BLaER1 treated with 17β-estradiol and CSF1 and Interleukin-3, amounts not matched to agents 10 nM and 100 nM (cell line): Measurements from ENCODE around the gene MS4A7.
A peak's percentile ranks its signal among the peaks of the same experiment; 100 is the strongest.

ENCODE experiments used
- H3K27ac ChIP-seq, 11 experiments: shearing (Covaris generic); formaldehyde crosslinking; 2 replicates each; pipeline ENCODE4 v1.8.1; 2022
- H3K27me3 ChIP-seq, 11 experiments: shearing (Covaris generic); formaldehyde crosslinking; 2 replicates each; pipeline ENCODE4 v1.8.1; 2022
- H3K36me3 ChIP-seq, 11 experiments: shearing (Covaris generic); formaldehyde crosslinking; 2 replicates each; pipeline ENCODE4 v1.8.1; 2022
- H3K4me1 ChIP-seq, 10 experiments: shearing (Covaris generic); formaldehyde crosslinking; 2 replicates each; pipeline ENCODE4 v1.8.1; 2022
- H3K4me2 ChIP-seq, 11 experiments: shearing (Covaris generic); formaldehyde crosslinking; 2 replicates each; pipeline ENCODE4 v1.8.1; 2022
- H3K4me3 ChIP-seq, 10 experiments: shearing (Covaris generic); formaldehyde crosslinking; 2 replicates each; pipeline ENCODE4 v1.8.1; 2022
- H3K9ac ChIP-seq, 11 experiments: shearing (Covaris generic); formaldehyde crosslinking; 2 replicates each; pipeline ENCODE4 v1.8.1; 2022
- H3K9me3 ChIP-seq, 11 experiments: shearing (Covaris generic); formaldehyde crosslinking; replicated peaks in 1 of 11; 2 replicates each; pipeline ENCODE4 v1.8.1; 2022
- H4K20me1 ChIP-seq, 11 experiments: shearing (Covaris generic); formaldehyde crosslinking; 2 replicates each; pipeline ENCODE4 v1.8.1; 2022
- Cebpa-rat ChIP-seq, 11 experiments: shearing (Covaris generic); IDR thresholded peaks; 2 replicates each; pipeline ENCODE4 v1.8.1; 2022

MS4A7 gene, protein sequence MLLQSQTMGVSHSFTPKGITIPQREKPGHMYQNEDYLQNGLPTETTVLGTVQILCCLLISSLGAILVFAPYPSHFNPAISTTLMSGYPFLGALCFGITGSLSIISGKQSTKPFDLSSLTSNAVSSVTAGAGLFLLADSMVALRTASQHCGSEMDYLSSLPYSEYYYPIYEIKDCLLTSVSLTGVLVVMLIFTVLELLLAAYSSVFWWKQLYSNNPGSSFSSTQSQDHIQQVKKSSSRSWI

DNA sequence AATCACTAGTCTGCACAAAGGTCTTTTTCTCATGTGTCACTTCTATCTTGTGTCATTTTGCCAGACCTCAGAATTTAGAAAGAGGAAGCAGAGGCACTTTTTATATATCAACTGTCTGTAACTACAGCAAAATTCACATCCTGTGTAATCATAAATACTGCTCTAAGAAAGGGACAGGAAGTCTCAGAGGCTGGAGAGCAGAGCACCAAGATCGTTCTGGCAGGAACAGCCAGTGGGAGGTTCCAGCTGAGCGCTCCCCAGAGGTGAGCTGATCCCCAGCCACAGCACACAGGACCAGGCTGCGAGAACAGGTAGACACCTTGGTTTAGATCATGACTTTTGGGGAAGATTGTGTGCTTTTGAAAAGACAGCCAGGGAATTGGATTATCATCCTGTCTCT, at the start of gene MS4A7:
MS4A7 (plus strand) TSS at position 179 of the 400 bp plus-strand sequence. CDS start 4,610 bp downstream, outside the sequence.
- Histone ChIP-seq H3K36me3 (peaks cover 0 to 48% (median 0%) of the 10 kb centered on the region in 11 experiments; a peak in 6 of 22 replicates), H4K20me1 (peaks cover 0 to 8% (median 0%) of the 10 kb centered on the region in 11 experiments; a peak in 1 of 22 replicates), H3K9me3 (peaks cover 11 to 68% (median 62%) of the 10 kb centered on the region in 11 experiments; a peak in 21 of 22 replicates), H3K27me3 (no peaks in the 10 kb centered on the region), H3K4me2 (peak within 1 kb of the TSS; percentile 79 to 97 (median 86)), H3K9ac (peak within 1 kb of the TSS; percentile 68 to 98 (median 75)), H3K4me3 (peak within 1 kb of the TSS; percentile 24 to 75 (median 46); a peak in 14 of 20 replicates), H3K4me1 (peaks cover 40 to 69% (median 45%) of the 10 kb centered on the region in 10 experiments), H3K27ac (peak within 1 kb of the TSS; percentile 88 to 99 (median 94))
- TF ChIP-seq Cebpa-rat (IDR thresholded peaks at IDR 0.05), result no peak

DNA sequence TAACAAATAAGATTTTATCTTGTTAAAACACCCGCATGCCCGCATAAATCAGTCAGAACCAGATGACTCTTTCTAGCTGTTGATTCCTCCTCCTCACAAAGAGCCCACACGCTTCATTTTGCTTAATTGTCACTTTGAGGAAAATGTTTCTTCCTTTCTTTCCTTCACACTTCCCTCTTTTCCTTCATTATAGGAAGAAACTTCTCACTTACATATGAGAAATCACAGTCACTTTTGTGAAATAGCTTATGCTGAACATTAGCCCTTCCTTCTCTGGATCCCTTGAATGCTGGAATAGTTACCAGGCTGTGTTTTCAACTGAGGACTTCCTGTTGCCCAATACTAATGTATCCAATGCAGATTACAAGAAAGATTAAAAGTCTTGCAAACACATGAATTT, 45.5 kb upstream of the MS4A7 start:
- H3K36me3 ChIP-seq, result no peaks in the 10 kb centered on the region
- H3K4me1 ChIP-seq, result peaks cover 12 to 71% (median 19%) of the 10 kb centered on the region in 10 experiments; a peak in 19 of 20 replicates
- peak overlapping the region in 5 of 11 experiments; percentile 6 to 84 (median 56); a peak in 9 of 22 replicates for H3K4me2 ChIP-seq
- H3K27ac ChIP-seq, result peak overlapping the region in 3 of 11 experiments; percentile 66 to 91 (median 87); a peak in 6 of 22 replicates
- peak overlapping the region in 3 of 11 experiments; percentile 14 to 74 (median 62); a peak in 3 of 22 replicates for H3K9ac ChIP-seq
- H3K27me3 ChIP-seq, result no peaks in the 10 kb centered on the region
- H4K20me1 ChIP-seq, result no peaks in the 10 kb centered on the region
- no peak overlapping the region for H3K4me3 ChIP-seq
- peaks cover 12 to 27% (median 16%) of the 10 kb centered on the region in 11 experiments for H3K9me3 ChIP-seq
- TF ChIP-seq Cebpa-rat (IDR thresholded peaks at IDR 0.05), result no peak

DNA sequence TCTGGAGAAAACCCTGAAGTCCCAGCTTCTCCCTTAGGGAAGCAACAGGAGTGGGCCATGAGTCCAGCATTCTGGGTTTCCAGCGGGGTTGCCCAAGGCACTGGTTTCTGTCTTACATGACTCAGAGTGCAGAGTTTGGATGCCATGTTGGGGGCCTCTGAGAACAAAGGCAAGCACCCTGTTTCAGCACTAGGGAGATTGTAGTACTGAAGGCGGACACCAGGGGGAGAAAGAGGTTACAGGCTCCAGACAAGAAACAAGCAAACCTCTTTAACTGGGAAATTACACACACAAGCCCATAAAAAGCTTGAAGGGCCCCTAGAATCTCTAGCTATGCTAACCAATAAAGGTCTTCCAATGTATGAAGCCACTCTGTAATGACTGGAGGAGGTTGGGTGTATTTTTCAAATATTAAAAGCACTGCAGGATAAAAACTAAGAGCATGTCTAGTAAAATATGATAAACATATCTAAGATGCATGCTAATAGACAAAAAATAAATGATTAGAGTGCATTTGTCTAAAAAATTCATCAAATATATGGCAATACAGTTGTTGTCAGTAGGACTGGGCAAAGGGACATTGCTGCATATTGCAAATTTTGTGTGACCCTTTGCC, 44.2 kb upstream of the MS4A7 start:
- Histone ChIP-seq H3K4me3 (no peak overlapping the region), H3K9ac (peak overlapping the region in 2 of 11 experiments; percentile 62 to 74; a peak in 4 of 22 replicates), H3K27ac (peak overlapping the region in 3 of 11 experiments; percentile 66 to 91 (median 87); a peak in 6 of 22 replicates), H4K20me1 (no peaks in the 10 kb centered on the region), H3K4me1 (peaks cover 12 to 76% (median 19%) of the 10 kb centered on the region in 10 experiments; a peak in 19 of 20 replicates), H3K9me3 (peaks cover 12 to 23% (median 14%) of the 10 kb centered on the region in 11 experiments; a peak in 21 of 22 replicates), H3K4me2 (peak overlapping the region in 3 of 11 experiments; percentile 56 to 84 (median 74); a peak in 6 of 22 replicates), H3K27me3 (no peaks in the 10 kb centered on the region), H3K36me3 (no peaks in the 10 kb centered on the region)
- TF ChIP-seq Cebpa-rat (IDR thresholded peaks at IDR 0.05), result no peak

DNA sequence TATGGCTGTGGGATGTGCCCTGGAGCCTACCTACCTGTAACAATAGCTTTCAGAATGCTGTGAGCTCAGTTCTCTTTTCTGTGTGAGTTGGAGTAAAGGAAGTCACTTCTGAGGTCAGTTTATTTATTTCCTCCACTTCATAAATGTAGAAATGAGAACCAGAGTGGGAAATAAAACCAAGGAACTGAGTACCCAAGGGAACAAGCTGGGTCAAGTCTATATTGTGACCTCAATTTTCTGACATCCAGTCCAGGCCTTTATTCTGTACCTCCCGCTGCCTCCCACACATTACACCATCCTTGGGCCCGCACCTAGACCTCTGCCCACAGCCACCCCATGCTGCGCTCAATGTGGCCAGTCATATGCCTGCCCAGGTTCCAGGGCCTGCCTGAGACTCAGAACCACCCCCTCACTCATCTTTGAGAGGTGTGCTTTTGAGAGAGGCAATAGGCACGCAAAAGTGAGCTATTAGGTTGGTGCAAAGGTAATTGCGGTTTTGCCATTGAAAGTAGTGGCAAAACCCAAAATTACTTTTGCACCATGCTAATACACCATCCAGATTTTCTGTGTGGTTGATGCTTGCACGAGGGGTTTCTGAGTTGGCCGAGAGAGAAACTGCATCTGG, 41.5 kb upstream of the MS4A7 start:
- no peaks in the 10 kb centered on the region for H3K36me3 ChIP-seq

DNA sequence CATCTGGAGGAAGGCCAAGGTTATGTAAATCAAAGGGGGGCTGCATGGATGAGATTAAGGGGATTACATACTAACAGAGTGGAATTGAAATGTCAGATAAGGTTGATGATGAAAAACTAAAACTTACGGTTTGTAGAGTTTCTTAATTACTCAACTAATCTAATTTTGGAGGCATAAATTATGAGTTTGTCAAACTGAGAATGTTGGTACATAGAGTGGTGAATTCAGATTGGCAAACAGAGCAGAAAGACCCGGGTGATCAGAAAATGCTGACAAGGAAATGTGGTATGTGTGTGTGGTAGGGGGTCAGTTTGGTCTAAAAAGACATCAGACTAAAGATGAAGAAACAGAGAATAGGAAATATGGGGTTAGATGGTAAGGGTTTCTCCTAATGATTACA, 40.3 kb upstream of the MS4A7 start:
- no peak for TF ChIP-seq Cebpa-rat (IDR thresholded peaks at IDR 0.05)
- peak overlapping the region in 3 of 11 experiments; percentile 74 to 84 (median 75); a peak in 3 of 22 replicates for H3K4me2 ChIP-seq
- H3K27me3 ChIP-seq, result no peaks in the 10 kb centered on the region
- H3K9ac ChIP-seq, result no peak overlapping the region
- H3K27ac ChIP-seq, result no peak overlapping the region
- no peaks in the 10 kb centered on the region for H3K36me3 ChIP-seq
- H4K20me1 ChIP-seq, result no peaks in the 10 kb centered on the region
- H3K4me1 ChIP-seq, result peaks cover 12 to 82% (median 17%) of the 10 kb centered on the region in 10 experiments; a peak in 19 of 20 replicates
- H3K4me3 ChIP-seq, result no peak overlapping the region
- peaks cover 0 to 10% (median 0%) of the 10 kb centered on the region in 11 experiments; a peak in 2 of 22 replicates for H3K9me3 ChIP-seq

More for the DNA sequence above, 41.5 kb upstream of the MS4A7 start:
- Histone ChIP-seq H3K9ac (no peak overlapping the region), H4K20me1 (no peaks in the 10 kb centered on the region), H3K4me2 (peak overlapping the region; percentile 34 to 84 (median 57)), H3K4me3 (no peak overlapping the region), H3K4me1 (peaks cover 12 to 87% (median 19%) of the 10 kb centered on the region in 10 experiments; a peak in 19 of 20 replicates), H3K27ac (peak overlapping the region in 1 of 11 experiments; percentile 19; a peak in 3 of 22 replicates), H3K9me3 (0 out of 22 replicates have a peak, but pooled peaks cover 0 to 6% (median 0%) of the 10 kb centered on the region in 11 experiments), H3K27me3 (no peaks in the 10 kb centered on the region)
- no peak for TF ChIP-seq Cebpa-rat (IDR thresholded peaks at IDR 0.05)

DNA sequence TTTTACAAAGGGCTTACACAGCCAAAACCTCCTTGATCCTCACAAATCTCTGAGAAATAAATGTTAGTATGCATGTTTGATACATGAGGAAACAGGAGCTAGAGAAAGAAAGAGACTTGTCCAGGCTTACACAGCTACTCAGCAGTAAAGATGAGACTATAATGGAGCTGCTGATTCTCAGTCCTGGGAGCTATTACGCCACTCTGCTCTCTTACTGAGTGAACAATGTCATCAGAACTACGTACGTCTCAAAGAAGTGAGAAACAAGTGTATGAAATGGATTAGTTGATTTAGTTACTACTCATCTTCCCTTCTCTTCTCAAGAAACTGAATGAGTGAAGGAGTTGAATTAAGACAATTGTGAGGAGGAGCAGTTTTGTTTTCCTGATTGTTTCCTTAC, 39.0 kb upstream of the MS4A7 start:
- Histone ChIP-seq H4K20me1 (no peaks in the 10 kb centered on the region), H3K27me3 (no peaks in the 10 kb centered on the region), H3K4me1 (peaks cover 12 to 79% (median 15%) of the 10 kb centered on the region in 10 experiments; a peak in 19 of 20 replicates), H3K27ac (no peak overlapping the region), H3K9me3 (peaks cover 0 to 10% (median 0%) of the 10 kb centered on the region in 11 experiments; a peak in 2 of 22 replicates), H3K4me3 (no peak overlapping the region), H3K4me2 (peak overlapping the region in 2 of 11 experiments; percentile 34 to 60; a peak in 4 of 22 replicates), H3K36me3 (no peaks in the 10 kb centered on the region), H3K9ac (no peak overlapping the region)
- no peak for TF ChIP-seq Cebpa-rat (IDR thresholded peaks at IDR 0.05)

DNA sequence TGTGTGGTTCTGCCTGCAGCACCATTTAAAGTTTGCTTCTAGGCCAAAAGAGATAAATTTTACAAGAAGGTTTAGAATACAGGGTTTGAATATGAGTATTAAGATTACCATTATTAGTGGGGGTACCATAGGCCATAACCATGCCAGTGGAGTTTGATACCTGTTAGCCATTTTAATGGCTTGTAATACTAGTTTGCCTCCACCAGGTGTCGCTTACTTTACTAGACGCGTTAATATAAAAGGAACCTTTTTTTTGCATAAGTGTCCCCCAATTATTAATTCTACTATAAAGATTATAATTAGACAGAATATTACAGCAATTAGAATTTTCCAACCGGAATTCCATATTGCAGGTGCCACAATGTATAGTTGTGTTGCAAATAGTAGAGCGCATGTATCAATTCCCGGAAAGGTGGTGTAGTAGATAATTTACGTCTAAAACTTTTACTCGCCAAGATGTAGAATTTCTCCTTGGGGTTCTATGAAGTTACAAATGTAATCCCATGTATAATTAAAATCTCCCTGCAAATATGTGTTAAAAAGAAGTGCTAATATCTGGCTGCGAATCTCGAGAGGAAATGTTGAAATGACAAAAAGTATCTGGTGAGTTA, 35.1 kb upstream of the MS4A7 start:
- Histone ChIP-seq H3K4me3 (no peak overlapping the region), H3K9ac (no peak overlapping the region), H4K20me1 (no peaks in the 10 kb centered on the region), H3K36me3 (no peaks in the 10 kb centered on the region), H3K27ac (no peak overlapping the region), H3K27me3 (no peaks in the 10 kb centered on the region), H3K4me2 (peak overlapping the region in 1 of 11 experiments; percentile 85; a peak in 1 of 22 replicates), H3K4me1 (peaks cover 0 to 79% (median 0%) of the 10 kb centered on the region in 10 experiments; a peak in 4 of 20 replicates), H3K9me3 (peaks cover 0 to 6% (median 0%) of the 10 kb centered on the region in 11 experiments; a peak in 2 of 22 replicates)
- TF ChIP-seq Cebpa-rat (IDR thresholded peaks at IDR 0.05), result no peak

DNA sequence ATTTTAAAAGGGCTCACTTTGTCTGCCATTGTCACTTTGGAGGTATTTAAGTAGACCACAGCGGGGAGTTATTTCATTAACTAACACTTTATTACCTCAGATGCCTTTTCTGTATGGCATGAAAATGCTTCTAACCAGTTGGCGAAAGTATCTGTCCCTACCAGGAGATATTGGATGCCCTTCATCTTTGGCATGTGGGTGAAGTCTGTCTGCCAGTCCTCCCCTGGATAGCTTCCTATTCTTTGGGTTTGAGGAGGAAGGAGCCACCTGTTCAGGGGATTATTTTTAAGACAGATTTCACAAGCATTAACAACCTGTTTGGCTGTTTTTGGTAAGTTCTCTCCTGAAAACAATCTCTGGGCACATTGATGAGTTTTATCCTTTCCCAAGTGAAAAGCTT, 34.2 kb upstream of the MS4A7 start:
- Histone ChIP-seq H3K4me2 (peak overlapping the region in 2 of 11 experiments; percentile 69 to 85; a peak in 4 of 22 replicates), H4K20me1 (no peaks in the 10 kb centered on the region), H3K27ac (no peak overlapping the region), H3K36me3 (no peaks in the 10 kb centered on the region), H3K4me1 (peaks cover 0 to 83% (median 0%) of the 10 kb centered on the region in 10 experiments; a peak in 6 of 20 replicates), H3K9me3 (peaks cover 0 to 6% (median 0%) of the 10 kb centered on the region in 11 experiments; a peak in 2 of 22 replicates), H3K27me3 (no peaks in the 10 kb centered on the region), H3K9ac (no peak overlapping the region), H3K4me3 (no peak overlapping the region)
- TF ChIP-seq Cebpa-rat (IDR thresholded peaks at IDR 0.05), result no peak
